K562 (cell line): ENCODE measurements around the gene RPL3. TPM values are rescaled to one million over a fixed set of nuclear protein-coding genes. Genes with fewer than 3 reads are reported as not detected.

Experiments
- ATAC-seq: fragments of 200-7000 bp; cut with Tn5 transposase; 3 replicates; pipeline ENCODE4 v1.9.1; 2020; ENCODE audit warnings: moderate library complexity
- BruUV-seq: library from RNA; stranded (reverse); fragments of 400-500 nt; replicated peaks from 2 replicates; lab custom pipeline; 2021; lab: Mats Ljungman, UMichigan
- CTCF ChIA-PET: fragments of 300-600 bp; formaldehyde crosslinking; extraction: SDS; loops from one replicate; lab custom pipeline; 2021; ENCODE audit warnings: low intra/inter-chr PET ratio; lab: Yijun Ruan, JAX
- POLR2A ChIA-PET: fragments of 300-600, 350-650 bp; sonication (Branson Sonifier 250); formaldehyde crosslinking; extraction: SDS; loops from one replicate; lab custom pipeline; 2021; ENCODE audit warnings: antibody characterized with exemption, inconsistent platforms; lab: Yijun Ruan, JAX
- DNase-seq, 4 experiments: peaks; one replicate each; pipeline versions ENCODE4 v3.0.0 to v3.0.0-alpha.2; 2011 to 2018; ENCODE audit warnings: low spot score in 3 of 4, mixed read lengths in 3 of 4; ENCODE audit errors: extremely low read depth in 1 of 4
- FAIRE-seq: peaks from 2 replicates; lab custom pipeline; 2011; peaks lifted over from hg19 to GRCh38; lab: Jason Lieb, UNC
- H2AFZ ChIP-seq: 2 replicates; pipeline ENCODE4 v1.6.0; 2011; ENCODE audit warnings: low read depth, low read length, control low read depth, inconsistent platforms
- H3K27ac ChIP-seq: fragments of 200-600 bp; 3 replicates; pipeline ENCODE4 v1.8.0; 2011; ENCODE audit warnings: low read depth, mild to moderate bottlenecking, control low read depth, inconsistent platforms, low read length, moderate library complexity, mixed read lengths; ENCODE audit errors: extremely low read depth
- H3K27me3 ChIP-seq, 2 experiments: fragments of 300-600 bp in 1 of 2; 2 replicates in 1 of 2; 3 replicates in 1 of 2; pipeline versions ENCODE4 v1.6.0 to v1.8.0; 2011; ENCODE audit warnings: inconsistent platforms in 2 of 2, low read length in 2 of 2, mild to moderate bottlenecking in 1 of 2, mixed read lengths in 1 of 2, moderate library complexity in 1 of 2; ENCODE audit not compliant: control insufficient read depth in 2 of 2, insufficient read depth in 2 of 2
- H3K36me3 ChIP-seq: fragments of 300-600 bp; 3 replicates; pipeline ENCODE4 v1.8.0; 2011; ENCODE audit warnings: mild to moderate bottlenecking, low read length, inconsistent platforms; ENCODE audit not compliant: control insufficient read depth, insufficient read depth
- H3K4me1 ChIP-seq, 2 experiments: fragments of 200-600 bp in 1 of 2; replicated peaks in 1 of 2; 2 replicates in 1 of 2; 3 replicates in 1 of 2; pipeline versions ENCODE4 v1.5.1 to v1.8.0; 2011; ENCODE audit warnings: inconsistent platforms in 2 of 2, low read length in 2 of 2, mild to moderate bottlenecking in 1 of 2, mixed read lengths in 1 of 2, moderate library complexity in 1 of 2; ENCODE audit not compliant: control insufficient read depth in 2 of 2, insufficient read depth in 2 of 2
- H3K4me2 ChIP-seq: 2 replicates; pipeline ENCODE4 v1.6.1; 2011; ENCODE audit warnings: low read length, control low read depth, inconsistent platforms, mixed read lengths; ENCODE audit not compliant: insufficient read depth
- H3K4me3 ChIP-seq: fragments of 200-600 bp; sonication (generic), shearing (Covaris generic); 2 replicates; pipeline ENCODE4 v1.5.1; 2016; ENCODE audit warnings: control low read depth, inconsistent platforms
- H3K79me2 ChIP-seq: fragments of 200-600 bp; 3 replicates; pipeline ENCODE4 v1.8.0; 2011; ENCODE audit warnings: low read length, inconsistent platforms; ENCODE audit not compliant: control insufficient read depth, insufficient read depth
- H3K9ac ChIP-seq, 2 experiments: 2 replicates each; pipeline versions ENCODE4 v1.6.0 to v1.6.1; 2011; ENCODE audit warnings: low read depth in 2 of 2, low read length in 2 of 2, control low read depth in 1 of 2, inconsistent platforms in 1 of 2, mild to moderate bottlenecking in 1 of 2, mixed read lengths in 1 of 2; ENCODE audit not compliant: insufficient read depth in 1 of 2
- H3K9me1 ChIP-seq: one replicate; pipeline ENCODE4 v1.6.0; 2011; ENCODE audit warnings: inconsistent platforms, mild to moderate bottlenecking, low read length, moderate library complexity; ENCODE audit not compliant: control insufficient read depth, insufficient read depth
- H3K9me3 ChIP-seq: replicated peaks from 2 replicates; pipeline ENCODE4 v1.5.1; 2011; ENCODE audit warnings: low read depth, low read length, inconsistent platforms; ENCODE audit not compliant: control insufficient read depth, insufficient read depth
- H4K20me1 ChIP-seq: replicated peaks from 2 replicates; pipeline ENCODE4 v1.6.1; 2011; ENCODE audit warnings: low read length, inconsistent platforms, mixed read lengths; ENCODE audit not compliant: control insufficient read depth, insufficient read depth
- CTBP1 ChIP-seq: fragments of 450-650 bp; IDR thresholded peaks from 2 replicates; pipeline ENCODE4 v1.6.1; 2016; ENCODE audit warnings: borderline replicate concordance
- FOXK1 ChIP-seq: sonication (generic); formaldehyde crosslinking; IDR thresholded peaks from 2 replicates; pipeline ENCODE4 v1.8.0; 2022; ENCODE audit warnings: missing genetic modification reagents, mild to moderate bottlenecking, borderline replicate concordance
- FOXO4 ChIP-seq: fragments of 450-650 bp; formaldehyde crosslinking; IDR thresholded peaks from 2 replicates; pipeline ENCODE4 v1.4.0; 2020; ENCODE audit warnings: mild to moderate bottlenecking, moderate library complexity
- NCOA2 ChIP-seq, 2 experiments: fragments of 450-650 bp; IDR thresholded peaks; 2 replicates each; pipeline ENCODE4 v1.6.1; 2018; ENCODE audit warnings: mild to moderate bottlenecking in 2 of 2, moderate library complexity in 1 of 2; ENCODE audit not compliant: partially characterized antibody in 2 of 2
- NFATC3 ChIP-seq: fragments of 450-650 bp; IDR thresholded peaks from 2 replicates; pipeline ENCODE4 v1.6.1; 2017; ENCODE audit warnings: mild to moderate bottlenecking
- PHB2 ChIP-seq: fragments of 450-650 bp; IDR thresholded peaks from 2 replicates; pipeline ENCODE4 v1.6.1; 2017; ENCODE audit warnings: low read depth
- POLR2G ChIP-seq: fragments of 200-400 bp; formaldehyde crosslinking; IDR thresholded peaks from 2 replicates; pipeline ENCODE4 v1.6.1; 2017; ENCODE audit warnings: low read depth, mild to moderate bottlenecking, antibody characterized with exemption, low read length, moderate library complexity
- SREBF1 ChIP-seq: fragments of 150-350 bp; IDR thresholded peaks from 2 replicates; pipeline ENCODE4 v1.6.1; 2014; ENCODE audit warnings: antibody characterized with exemption, low read depth, low read length, borderline replicate concordance
- TCF7 ChIP-seq: sonication (generic); IDR thresholded peaks from 2 replicates; pipeline ENCODE4 v1.6.1; 2016; ENCODE audit warnings: antibody characterized with exemption, borderline replicate concordance
- TCFL5 ChIP-seq: fragments of 250-450 bp; sonication (Bioruptor Pico); conservative IDR thresholded peaks from 2 replicates; pipeline ENCODE4 v1.6.1; 2021; ENCODE audit warnings: mild to moderate bottlenecking, moderate library complexity, matching md5 sums
- ZNF146 ChIP-seq: IDR thresholded peaks from one replicate; pipeline ENCODE4 v1.6.1; 2018; ENCODE audit warnings: missing compliant biosample characterization; ENCODE audit not compliant: unreplicated experiment
- ZNF232 ChIP-seq: sonication (generic); formaldehyde crosslinking; IDR thresholded peaks from 2 replicates; pipeline ENCODE4 v1.8.0; 2022; ENCODE audit warnings: mild to moderate bottlenecking, missing genetic modification reagents
- WGBS: fragments of 100-300 bp; shearing (Covaris generic); methylation state at CpG from one replicate; pipeline ENCODE4 v1.1.6; 2016; ENCODE audit warnings: low coverage, mixed read lengths; ENCODE audit not compliant: insufficient coverage; ENCODE audit errors: missing lambda C conversion rate; 5-methylcytosine and 5-hydroxymethylcytosine counted together
- in situ Hi-C: fragments of 300-500 bp; cut with MboI; formaldehyde crosslinking; loops from 4 replicates; pipeline ENCODE4 v1.15.0; 2018; ENCODE audit warnings: inconsistent platforms, mixed read lengths
- intact Hi-C: fragments of 100-400 bp; cut with micrococcal nuclease; formaldehyde crosslinking; loops from 2 replicates; pipeline ENCODE4 v1.14.2; 2022
- polyA plus RNA-seq, 8 experiments: library from polyadenylated mRNA; depleted of rRNA in 4 of 8; stranded (reverse) in 5 of 8; unstranded in 3 of 8; fragments of >200 nt; fragmentation: Nextera tagmentation in 2 of 8; fragmentation: Illumina TruSeq in 1 of 8; extraction: Ambion mirVana in 2 of 8; extraction: Trizol in 1 of 8; gene quantifications; 2 replicates each; pipeline versions ENCODE4 v1.2.1 to v1.2.3, GENCODE V29; 2011 to 2014; ENCODE audit warnings: inconsistent platforms in 1 of 8, missing spikeins in 1 of 8
- total RNA-seq, 7 experiments: library from RNA; depleted of rRNA in 6 of 7; stranded (reverse); fragments of >200 nt in 6 of 7; fragmentation: Illumina TruSeq in 2 of 7; extraction: Trizol in 2 of 7; gene quantifications; 2 replicates each; pipeline versions ENCODE4 v1.2.1 to v1.2.3, GENCODE V29; 2011 to 2021; ENCODE audit warnings: low replicate concordance in 1 of 7
- TF ChIP-seq, protein P1 (sequence below): fragments of 250-450 bp; sonication (Bioruptor Pico); IDR thresholded peaks from 2 replicates; pipeline ENCODE4 v1.8.0; 2021; ENCODE audit warnings: moderate library complexity, mild to moderate bottlenecking, inconsistent platforms
- TF ChIP-seq, protein P2 (sequence below): sonication (generic); formaldehyde crosslinking; IDR thresholded peaks from 2 replicates; pipeline ENCODE4 v1.8.0; 2023; ENCODE audit warnings: mild to moderate bottlenecking, missing genetic modification reagents

Gene RPL3
- total and polyA plus RNA-seq, 9 of the 15 experiments (the other 6 are each of a cell fraction or from before 2014, with no cell fraction given) = 1,624 to 4,066 (median 2,565) TPM

DNA sequence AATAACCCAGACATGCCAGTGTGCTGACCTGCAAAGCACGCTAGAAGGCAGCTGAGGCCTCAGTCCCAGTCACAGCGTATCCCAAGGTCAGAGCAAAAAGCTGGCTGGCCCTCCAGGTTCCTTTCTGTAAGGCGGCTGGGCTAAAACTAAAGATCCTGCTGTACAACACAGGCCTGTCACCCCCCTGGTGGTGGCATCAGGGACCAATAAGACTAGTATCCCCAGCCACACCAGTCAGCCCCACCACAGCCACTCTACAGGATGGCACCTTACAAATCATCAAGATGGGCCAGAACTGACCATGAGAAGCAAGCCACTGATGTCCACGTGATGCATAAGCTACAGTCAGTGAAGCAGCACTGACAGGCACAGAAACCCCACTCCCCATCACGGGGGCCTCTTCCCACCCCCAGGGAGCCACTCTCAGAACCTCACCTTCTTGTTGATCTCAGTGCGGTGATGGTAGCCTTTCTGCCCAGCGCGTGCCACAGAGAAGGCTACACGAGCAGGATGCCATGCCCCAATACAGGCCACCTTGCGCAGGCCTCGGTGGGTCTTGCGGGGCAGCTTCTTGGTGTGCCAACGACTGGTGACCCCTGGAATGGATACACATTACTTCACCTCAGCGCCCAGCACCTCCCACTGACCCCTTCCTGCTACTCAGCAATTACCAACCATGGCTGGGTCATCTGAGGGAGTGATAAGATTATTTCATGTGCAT lies 5.0 kb downstream of the RPL3 start:
- FAIRE-seq (no peak), DNase-seq (no peak), ATAC-seq (no peak)
- Histone ChIP-seq H3K4me2 (peak overlapping the region; percentile 99), H4K20me1 (peaks cover 76% of the 10 kb centered on the region), H3K4me1 (peaks cover 15 to 49% of the 10 kb centered on the region in 2 experiments; a peak in 4 of 5 replicates), H2AFZ (no peak overlapping the region), H3K9me1 (peaks cover 3% of the 10 kb centered on the region), H3K9me3 (no peaks in the 10 kb centered on the region), H3K4me3 (peak overlapping the region; percentile 69; the same call in 1 of the 2 replicates), H3K27ac (no peak overlapping the region; the same call in 2 of the 3 replicates), H3K79me2 (peaks cover 57% of the 10 kb centered on the region), H3K36me3 (peaks cover 72% of the 10 kb centered on the region), H3K9ac (peak overlapping the region; percentile 89 to 100; a peak in 3 of 4 replicates), H3K27me3 (no peaks in the 10 kb centered on the region)
- WGBS = 89% methylated on average over 11 of the region's 14 CpGs
- intact Hi-C loops = no loop called here
- BruUV-seq = no TSS peak
- in situ Hi-C loops = no loop called here
- POLR2A ChIA-PET = interaction anchor here (0.6 to 7.1 kb wide), 11 partner anchors 13 to 187 kb away, joined by 3 to 136 read pairs (median 4); partner anchors contain the start of gene MIEF1
- CTCF ChIA-PET = no interaction called here
- TF ChIP-seq ZNF146 (CRISPR knock-in tag) (no peak), PHB2 (no peak), CTBP1 (no peak), TCF7 (no peak), SREBF1 (no peak), POLR2G (peak; percentile 51; the same call in 1 of the 2 replicates), NFATC3 (no peak), NCOA2 (IDR thresholded peaks at IDR 0.05; ENCODE audit: partially characterized antibody in 2 of 2) (no peak), ZNF232 (CRISPR knock-in tag) (no peak), FOXK1 (CRISPR knock-in tag) (no peak), FOXO4 (CRISPR knock-in tag) (no peak), TCFL5 (CRISPR knock-in tag) (no peak)
- TF ChIP-seq, protein P1, sequence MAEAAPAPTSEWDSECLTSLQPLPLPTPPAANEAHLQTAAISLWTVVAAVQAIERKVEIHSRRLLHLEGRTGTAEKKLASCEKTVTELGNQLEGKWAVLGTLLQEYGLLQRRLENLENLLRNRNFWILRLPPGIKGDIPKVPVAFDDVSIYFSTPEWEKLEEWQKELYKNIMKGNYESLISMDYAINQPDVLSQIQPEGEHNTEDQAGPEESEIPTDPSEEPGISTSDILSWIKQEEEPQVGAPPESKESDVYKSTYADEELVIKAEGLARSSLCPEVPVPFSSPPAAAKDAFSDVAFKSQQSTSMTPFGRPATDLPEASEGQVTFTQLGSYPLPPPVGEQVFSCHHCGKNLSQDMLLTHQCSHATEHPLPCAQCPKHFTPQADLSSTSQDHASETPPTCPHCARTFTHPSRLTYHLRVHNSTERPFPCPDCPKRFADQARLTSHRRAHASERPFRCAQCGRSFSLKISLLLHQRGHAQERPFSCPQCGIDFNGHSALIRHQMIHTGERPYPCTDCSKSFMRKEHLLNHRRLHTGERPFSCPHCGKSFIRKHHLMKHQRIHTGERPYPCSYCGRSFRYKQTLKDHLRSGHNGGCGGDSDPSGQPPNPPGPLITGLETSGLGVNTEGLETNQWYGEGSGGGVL (CRISPR knock-in tag) = no peak
- TF ChIP-seq, protein P2, sequence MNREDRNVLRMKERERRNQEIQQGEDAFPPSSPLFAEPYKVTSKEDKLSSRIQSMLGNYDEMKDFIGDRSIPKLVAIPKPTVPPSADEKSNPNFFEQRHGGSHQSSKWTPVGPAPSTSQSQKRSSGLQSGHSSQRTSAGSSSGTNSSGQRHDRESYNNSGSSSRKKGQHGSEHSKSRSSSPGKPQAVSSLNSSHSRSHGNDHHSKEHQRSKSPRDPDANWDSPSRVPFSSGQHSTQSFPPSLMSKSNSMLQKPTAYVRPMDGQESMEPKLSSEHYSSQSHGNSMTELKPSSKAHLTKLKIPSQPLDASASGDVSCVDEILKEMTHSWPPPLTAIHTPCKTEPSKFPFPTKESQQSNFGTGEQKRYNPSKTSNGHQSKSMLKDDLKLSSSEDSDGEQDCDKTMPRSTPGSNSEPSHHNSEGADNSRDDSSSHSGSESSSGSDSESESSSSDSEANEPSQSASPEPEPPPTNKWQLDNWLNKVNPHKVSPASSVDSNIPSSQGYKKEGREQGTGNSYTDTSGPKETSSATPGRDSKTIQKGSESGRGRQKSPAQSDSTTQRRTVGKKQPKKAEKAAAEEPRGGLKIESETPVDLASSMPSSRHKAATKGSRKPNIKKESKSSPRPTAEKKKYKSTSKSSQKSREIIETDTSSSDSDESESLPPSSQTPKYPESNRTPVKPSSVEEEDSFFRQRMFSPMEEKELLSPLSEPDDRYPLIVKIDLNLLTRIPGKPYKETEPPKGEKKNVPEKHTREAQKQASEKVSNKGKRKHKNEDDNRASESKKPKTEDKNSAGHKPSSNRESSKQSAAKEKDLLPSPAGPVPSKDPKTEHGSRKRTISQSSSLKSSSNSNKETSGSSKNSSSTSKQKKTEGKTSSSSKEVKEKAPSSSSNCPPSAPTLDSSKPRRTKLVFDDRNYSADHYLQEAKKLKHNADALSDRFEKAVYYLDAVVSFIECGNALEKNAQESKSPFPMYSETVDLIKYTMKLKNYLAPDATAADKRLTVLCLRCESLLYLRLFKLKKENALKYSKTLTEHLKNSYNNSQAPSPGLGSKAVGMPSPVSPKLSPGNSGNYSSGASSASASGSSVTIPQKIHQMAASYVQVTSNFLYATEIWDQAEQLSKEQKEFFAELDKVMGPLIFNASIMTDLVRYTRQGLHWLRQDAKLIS (CRISPR knock-in tag) = peak; percentile 58; the same call in 1 of the 2 replicates
